CD4-positive, alpha-beta T cell treated with Interleukin-17A for 4 hours (primary cell): ENCODE measurements around the gene GRIA2.

Experiments used
- DNase-seq: peaks from one replicate; pipeline ENCODE4 v3.0.0-alpha.2; 2020; ENCODE audit warnings: mixed read lengths

The GRIA2 gene

GRCh38 chr4:157270108-157270507, 49.6 kb downstream of the GRIA2 start:
- no peak for DNase-seq

- no peak for DNase-seq
Measured at GRCh38 chr4:157270552-157270951, 50.0 kb downstream of the GRIA2 start.

DNA sequence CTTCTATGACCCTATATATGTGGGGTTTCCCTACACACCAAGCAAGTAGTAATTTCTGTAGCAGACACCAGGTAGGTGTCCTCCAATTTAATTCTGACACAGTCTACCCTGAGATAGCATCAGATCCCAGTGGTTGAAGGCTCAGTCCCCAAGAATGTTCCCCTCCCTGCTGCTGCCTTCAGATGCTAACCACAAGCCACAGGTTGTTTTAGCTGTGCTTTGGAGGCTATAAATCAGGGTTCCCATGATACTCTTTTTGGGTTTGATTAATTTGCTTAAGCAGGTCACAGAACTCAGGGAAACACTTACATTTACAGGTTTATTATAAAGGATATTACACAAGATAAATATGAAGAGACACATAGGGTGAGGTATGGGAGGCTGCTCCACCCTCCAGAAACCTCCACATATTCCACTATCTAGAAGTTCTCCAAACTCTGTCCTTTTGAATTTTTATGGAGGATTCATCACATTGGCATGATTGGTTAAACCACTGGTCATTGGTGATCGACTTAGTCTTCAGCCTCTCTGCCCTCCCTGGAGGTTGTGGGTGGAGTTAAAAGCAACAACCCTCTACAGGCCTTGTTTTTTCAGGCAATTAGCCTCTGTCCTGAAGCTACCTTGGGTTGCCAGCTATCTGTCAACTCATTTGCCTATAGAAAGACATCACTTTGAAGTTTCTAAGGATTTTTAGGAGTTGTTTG, 50.8 kb downstream of the GRIA2 start:
- no peak for DNase-seq

GRCh38 chr4:157280673-157281072, 60.1 kb downstream of the GRIA2 start:
- DNase-seq: no peak

DNA sequence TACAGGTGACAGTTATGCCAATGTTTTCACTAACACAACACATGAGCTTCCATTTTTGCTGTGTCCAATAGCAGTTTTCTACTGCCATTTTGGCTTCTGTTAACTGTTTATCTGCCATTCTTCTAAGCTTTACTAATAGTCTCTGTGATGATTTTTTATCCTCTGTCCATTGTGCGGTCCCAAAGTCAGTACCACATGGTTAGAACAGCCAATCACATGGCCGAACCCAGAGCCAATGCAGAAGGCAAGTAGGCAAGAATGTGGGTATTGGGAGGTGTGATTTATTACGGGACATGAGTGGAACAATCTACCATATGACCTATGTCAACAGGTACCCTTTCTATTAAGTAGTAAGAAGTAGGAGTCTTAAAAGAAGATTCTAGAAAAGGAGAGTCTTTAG, 61.5 kb downstream of the GRIA2 start:
- DNase-seq: no peak

DNA sequence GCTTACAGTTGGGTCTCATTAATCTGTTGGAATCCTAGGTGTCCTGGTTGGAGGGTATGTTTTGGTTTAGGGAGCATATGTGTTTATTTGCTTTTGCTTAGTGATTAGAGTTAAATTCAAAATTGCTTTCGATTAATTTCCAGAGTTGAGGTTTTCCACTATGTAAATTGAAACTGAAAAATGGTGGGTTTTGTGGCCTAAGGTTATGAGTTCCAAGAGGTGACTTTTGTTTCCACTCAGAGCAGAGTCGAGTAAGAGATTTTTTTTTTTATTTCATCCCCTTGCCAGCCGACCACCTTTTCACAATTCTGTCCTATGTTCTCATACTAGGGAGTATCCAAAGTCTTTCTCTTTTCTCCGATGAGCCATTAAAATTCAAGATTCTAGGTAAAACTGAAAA, 66.9 kb downstream of the GRIA2 start:
- no peak for DNase-seq

DNA sequence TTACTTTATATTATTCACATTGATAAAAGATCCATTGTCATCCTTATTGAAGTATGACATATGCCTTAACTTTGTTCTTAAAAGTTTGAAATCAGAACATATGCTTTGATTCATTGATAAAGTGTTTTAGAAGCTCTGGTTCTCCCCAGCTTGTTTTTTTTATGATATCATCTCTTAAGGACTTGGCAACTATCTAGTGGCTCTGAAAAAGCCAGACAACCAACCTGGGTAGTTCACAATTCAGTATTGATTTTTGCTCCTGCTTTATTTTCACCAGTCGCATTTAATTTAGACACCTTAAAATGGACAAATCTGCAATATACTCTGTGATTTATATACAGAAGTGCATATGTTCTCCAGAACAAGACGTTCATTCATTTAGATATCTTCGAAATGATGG, 70.1 kb downstream of the GRIA2 start:
- DNase-seq: no peak

DNA sequence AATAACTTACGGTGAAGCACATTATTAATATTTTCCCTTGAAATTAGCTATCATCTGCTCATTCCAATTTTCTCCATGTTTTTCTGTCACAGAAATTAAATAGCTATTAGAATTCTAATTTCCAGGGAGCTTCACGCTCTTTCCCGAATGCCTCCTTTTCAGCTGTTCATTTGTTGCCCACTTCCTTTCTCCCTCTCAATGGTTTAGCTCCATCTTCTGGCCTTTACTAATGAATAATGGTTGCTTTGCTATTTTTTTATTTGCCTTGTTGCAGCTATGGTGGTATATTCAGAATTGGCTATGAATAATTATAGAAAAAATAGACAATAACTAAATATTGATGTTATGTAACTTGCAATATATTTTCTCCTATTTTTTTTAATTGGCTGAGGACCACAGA, 70.5 kb downstream of the GRIA2 start:
- DNase-seq: no peak

GRCh38 chr4:157293673-157294072, 73.1 kb downstream of the GRIA2 start:
- no peak for DNase-seq

DNA sequence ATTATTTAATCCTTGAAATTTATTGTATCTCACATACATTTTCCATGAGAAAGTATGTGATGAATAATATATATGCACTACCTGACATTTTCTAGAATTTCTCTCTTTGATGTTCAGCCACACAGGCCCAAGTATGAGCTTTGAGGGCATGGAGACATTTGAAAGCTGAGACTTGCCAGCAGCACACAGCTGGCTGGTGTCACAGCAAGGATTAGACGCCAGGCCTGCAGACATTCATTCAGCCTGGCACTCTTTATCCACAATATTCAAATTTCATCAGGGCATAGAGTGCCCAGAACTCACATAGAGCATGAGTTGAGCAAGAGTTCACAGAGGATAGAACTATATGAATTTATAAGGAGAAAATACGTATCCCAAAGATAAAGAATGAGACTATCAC, 74.0 kb downstream of the GRIA2 start:
- no peak for DNase-seq

- no peak for DNase-seq
Measured at GRCh38 chr4:157300701-157301100, 80.2 kb downstream of the GRIA2 start.

- no peak for DNase-seq
Measured at GRCh38 chr4:157303471-157303960, 83.0 kb downstream of the GRIA2 start.

GRCh38 chr4:157304769-157305168, 84.2 kb downstream of the GRIA2 start:
- no peak for DNase-seq

GRCh38 chr4:157312702-157313101, 92.2 kb downstream of the GRIA2 start:
- no peak for DNase-seq

DNA sequence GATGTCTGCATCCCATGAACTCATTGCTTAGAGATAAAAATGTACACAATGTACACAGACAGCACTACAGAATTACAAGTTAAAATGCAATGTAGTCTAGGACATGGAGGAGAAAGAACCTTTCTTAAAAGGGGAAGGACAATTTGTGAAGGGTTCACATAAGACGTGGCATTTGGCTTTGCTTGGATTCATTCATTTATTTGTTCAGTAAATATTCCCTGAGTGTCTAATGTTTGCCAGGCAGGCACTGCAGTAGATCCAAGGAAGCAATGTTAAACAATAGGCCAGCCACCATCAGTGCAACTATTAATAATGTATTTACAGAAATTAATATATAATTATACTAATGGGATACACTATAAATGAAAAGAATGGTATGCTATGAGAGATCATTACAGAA, 94.4 kb downstream of the GRIA2 start:
- no peak for DNase-seq

DNA sequence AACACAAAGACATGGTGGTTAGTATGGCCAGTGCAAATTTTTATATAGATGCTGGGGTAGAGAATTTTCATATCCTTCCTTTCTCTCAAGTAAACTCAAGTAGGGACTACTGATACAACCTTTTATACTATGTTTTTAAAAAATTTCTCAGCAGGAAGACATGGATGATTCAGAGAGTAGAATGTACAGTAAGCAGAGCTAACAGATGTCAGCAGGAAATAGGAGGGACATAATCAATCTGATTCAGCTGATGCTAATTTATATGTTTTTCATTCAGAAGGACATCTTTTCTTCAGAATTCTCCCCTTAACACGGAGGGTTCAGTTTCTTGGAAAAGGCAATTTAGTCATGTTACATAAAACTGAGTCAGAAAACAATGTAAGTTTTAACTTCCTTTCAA, 95.4 kb downstream of the GRIA2 start:
- DNase-seq: no peak

DNA sequence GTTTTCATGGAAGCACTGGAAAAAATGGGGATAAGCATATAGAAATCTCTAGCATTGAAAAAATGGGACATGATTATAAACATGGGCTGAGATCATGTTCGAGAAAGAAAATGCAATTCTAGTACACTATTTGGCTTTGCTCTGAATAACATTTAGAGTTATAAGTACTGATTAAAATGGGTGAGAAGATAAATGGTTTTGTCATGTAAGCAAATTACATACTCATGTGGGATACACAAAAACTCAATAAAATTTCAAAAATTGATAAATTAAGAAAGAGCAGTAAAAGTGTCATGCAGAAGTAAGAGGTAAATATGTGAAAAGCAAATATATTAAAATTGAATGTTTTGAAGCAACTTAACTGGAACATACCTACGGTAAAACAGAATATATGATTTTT, 99.6 kb downstream of the GRIA2 start:
- DNase-seq: no peak

GRCh38 chr4:157327666-157328065, 107.1 kb downstream of the GRIA2 start:
- DNase-seq: no peak

DNA sequence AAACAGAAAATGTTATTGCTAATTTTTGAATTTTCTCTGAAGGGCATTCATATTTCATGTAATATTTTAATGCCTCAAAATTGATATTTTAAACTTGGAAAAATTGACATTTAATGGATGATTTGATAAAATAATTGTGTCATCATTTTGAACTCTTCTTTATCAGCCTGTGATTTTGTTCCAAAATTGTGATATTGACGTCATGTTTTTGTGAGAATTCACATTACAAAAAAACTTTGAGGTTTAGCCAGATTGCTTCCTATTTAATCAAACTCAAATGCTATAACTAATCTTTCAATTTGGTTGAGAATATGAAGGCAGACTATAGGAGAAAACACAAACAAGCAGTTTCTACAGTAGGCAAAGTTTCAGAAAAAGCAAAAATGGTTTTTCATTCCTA, 137.4 kb downstream of the GRIA2 start:
- no peak for DNase-seq

DNA sequence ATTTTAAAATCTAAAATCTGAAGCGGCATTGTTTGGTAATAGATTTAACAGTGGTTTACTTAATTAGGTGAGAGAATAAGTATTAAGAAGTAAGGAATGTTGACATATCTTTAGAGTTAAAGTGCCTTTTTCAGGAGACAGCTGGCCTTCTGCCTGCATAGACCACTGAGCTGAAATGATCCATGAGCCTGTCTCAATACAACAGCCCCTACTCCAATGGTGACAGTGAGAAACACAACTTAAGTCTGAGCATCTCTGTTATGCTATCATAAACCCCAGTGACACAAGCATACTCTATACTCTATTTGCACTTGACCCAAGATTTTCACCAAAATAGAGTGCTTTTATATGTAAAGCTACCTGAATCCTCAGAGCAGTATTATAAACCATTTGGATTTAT, 137.9 kb downstream of the GRIA2 start:
- no peak for DNase-seq

- DNase-seq: no peak
Measured at GRCh38 chr4:157358851-157359250, 138.3 kb downstream of the GRIA2 start.

- no peak for DNase-seq
Measured at GRCh38 chr4:157363360-157363759, 142.8 kb downstream of the GRIA2 start.

DNA sequence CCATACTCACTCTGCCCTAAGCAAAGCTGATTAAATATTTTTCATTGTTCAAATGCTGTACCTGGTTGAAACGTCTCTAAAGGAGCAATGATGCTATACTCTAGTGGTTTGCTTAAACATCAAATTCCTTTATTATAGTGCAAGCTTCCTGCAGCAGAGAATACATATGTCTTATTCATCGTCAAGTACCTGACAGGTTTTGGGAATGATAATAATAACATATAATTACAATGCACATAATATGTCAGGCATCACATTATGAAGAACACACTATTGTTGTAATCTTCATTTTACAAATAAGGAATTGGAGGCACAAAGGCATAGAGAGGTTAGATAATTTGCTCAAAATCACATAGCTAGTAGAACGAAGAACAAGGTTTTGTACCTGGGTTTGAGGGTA, 151.6 kb downstream of the GRIA2 start:
- no peak for DNase-seq

DNA sequence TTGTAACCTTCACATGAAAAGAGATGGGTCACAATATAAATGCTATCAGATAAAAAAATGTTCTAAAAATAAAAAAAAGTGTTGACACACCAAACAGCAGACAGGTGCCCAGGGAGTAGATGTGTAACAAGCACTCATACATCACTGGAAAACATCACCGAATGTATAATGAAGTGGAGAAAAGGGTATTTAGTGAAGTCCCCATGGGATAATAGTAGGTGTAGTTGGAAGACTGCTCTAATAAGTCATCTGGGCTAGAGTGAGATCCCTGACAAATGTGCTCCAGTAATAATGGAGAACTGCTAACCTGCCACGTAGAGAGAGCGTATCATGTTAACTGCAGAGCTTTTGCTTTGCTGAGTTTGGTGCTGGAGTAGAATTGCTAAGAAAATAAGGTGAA, 152.0 kb downstream of the GRIA2 start:
- no peak for DNase-seq

- no peak for DNase-seq
Measured at GRCh38 chr4:157389741-157390140, 169.2 kb downstream of the GRIA2 start.
